Measurements from ENCODE around the gene IFFO2. TPM values are rescaled to one million over a fixed set of nuclear protein-coding genes. Genes with fewer than 3 reads are reported as not detected.

The IFFO2 gene
- total RNA-seq, 1 experiment from 2014 or later = 6.4 TPM

- in situ Hi-C loops (cut with HindIII; ENCODE audit: low pct_unique_long_range_greater_than_20kb, low sequenced_read_pairs) = no loop called here
These were observed 859 bp downstream of the IFFO2 start for GRCh38 chr1:18955441-18956192.

GRCh38 chr1:18955131-18955440 lies 1.4 kb downstream of the IFFO2 start:
- in situ Hi-C loops (cut with HindIII; ENCODE audit: low pct_unique_long_range_greater_than_20kb, low sequenced_read_pairs) = no loop called here
- DNase-seq (ENCODE audit: low read depth, low spot score) = no peak

More at GRCh38 chr1:18955441-18956192, 859 bp downstream of the IFFO2 start:
- DNase-seq (ENCODE audit: low read depth, low spot score) = no peak

GRCh38 chr1:18954270-18955071 lies 2.0 kb downstream of the IFFO2 start:
- in situ Hi-C loops (cut with HindIII; ENCODE audit: low pct_unique_long_range_greater_than_20kb, low sequenced_read_pairs) = no loop called here
- peak; percentile 25 for DNase-seq (ENCODE audit: low read depth, low spot score)

GRCh38 chr1:18953731-18954231 lies 2.7 kb downstream of the IFFO2 start:
- DNase-seq (ENCODE audit: low read depth, low spot score) = no peak
- in situ Hi-C loops (cut with HindIII; ENCODE audit: low pct_unique_long_range_greater_than_20kb, low sequenced_read_pairs) = no loop called here

GRCh38 chr1:18951818-18952391 lies 4.6 kb downstream of the IFFO2 start:
- in situ Hi-C loops (cut with HindIII; ENCODE audit: low pct_unique_long_range_greater_than_20kb, low sequenced_read_pairs) = no loop called here
- no peak for DNase-seq (ENCODE audit: low read depth, low spot score)

GRCh38 chr1:18951416-18951815 lies 5.1 kb downstream of the IFFO2 start:
- DNase-seq (ENCODE audit: low read depth, low spot score) = no peak
- in situ Hi-C loops (cut with HindIII; ENCODE audit: low pct_unique_long_range_greater_than_20kb, low sequenced_read_pairs) = no loop called here

- in situ Hi-C loops (cut with HindIII; ENCODE audit: low pct_unique_long_range_greater_than_20kb, low sequenced_read_pairs) = no loop called here
- DNase-seq (ENCODE audit: low read depth, low spot score) = no peak
These were observed 6.0 kb downstream of the IFFO2 start for GRCh38 chr1:18950401-18951026.

GRCh38 chr1:18949686-18950400 lies 6.6 kb downstream of the IFFO2 start:
- DNase-seq (ENCODE audit: low read depth, low spot score) = no peak
- in situ Hi-C loops (cut with HindIII; ENCODE audit: low pct_unique_long_range_greater_than_20kb, low sequenced_read_pairs) = no loop called here

GRCh38 chr1:18948913-18949685 lies 7.4 kb downstream of the IFFO2 start:
- in situ Hi-C loops (cut with HindIII; ENCODE audit: low pct_unique_long_range_greater_than_20kb, low sequenced_read_pairs) = no loop called here
- DNase-seq (ENCODE audit: low read depth, low spot score) = no peak

GRCh38 chr1:18948048-18948912 lies 8.2 kb downstream of the IFFO2 start:
- peak; percentile 12 for DNase-seq (ENCODE audit: low read depth, low spot score)
- in situ Hi-C loops (cut with HindIII; ENCODE audit: low pct_unique_long_range_greater_than_20kb, low sequenced_read_pairs) = no loop called here

- in situ Hi-C loops (cut with HindIII; ENCODE audit: low pct_unique_long_range_greater_than_20kb, low sequenced_read_pairs) = no loop called here
- no peak for DNase-seq (ENCODE audit: low read depth, low spot score)
These were observed 8.9 kb downstream of the IFFO2 start for GRCh38 chr1:18947570-18947969.

- no peak for DNase-seq (ENCODE audit: low read depth, low spot score)
These were observed 9.7 kb downstream of the IFFO2 start for GRCh38 chr1:18946550-18947381.

GRCh38 chr1:18945401-18945849 lies 11.1 kb downstream of the IFFO2 start:
- in situ Hi-C loops (cut with HindIII; ENCODE audit: low pct_unique_long_range_greater_than_20kb, low sequenced_read_pairs) = no loop called here
- DNase-seq (ENCODE audit: low read depth, low spot score) = no peak

More at GRCh38 chr1:18946550-18947381, 9.7 kb downstream of the IFFO2 start:
- in situ Hi-C loops (cut with HindIII; ENCODE audit: low pct_unique_long_range_greater_than_20kb, low sequenced_read_pairs) = no loop called here

GRCh38 chr1:18944810-18945209 lies 11.7 kb downstream of the IFFO2 start:
- no peak for DNase-seq (ENCODE audit: low read depth, low spot score)
- in situ Hi-C loops (cut with HindIII; ENCODE audit: low pct_unique_long_range_greater_than_20kb, low sequenced_read_pairs) = no loop called here

GRCh38 chr1:18943914-18944572 lies 12.4 kb downstream of the IFFO2 start:
- in situ Hi-C loops (cut with HindIII; ENCODE audit: low pct_unique_long_range_greater_than_20kb, low sequenced_read_pairs) = no loop called here
- no peak for DNase-seq (ENCODE audit: low read depth, low spot score)
